ENCODE measurements around the gene CRB1.
A peak's percentile ranks its signal among the peaks of the same experiment; 100 is the strongest.

CRB1 gene

GRCh38 chr1:197235355-197235754 is 32.7 kb upstream of the CRB1 start:
- DNase-seq (ENCODE audit: insufficient read length, low spot score) = no peak
- FAIRE-seq = no peak
- no peak for TF ChIP-seq CTCF (IDR thresholded peaks at IDR 0.05; ENCODE audit: insufficient read depth, missing control alignments)

- TF ChIP-seq CTCF (IDR thresholded peaks at IDR 0.05; ENCODE audit: insufficient read depth, missing control alignments) = no peak
- FAIRE-seq (peak; percentile 70), DNase-seq (ENCODE audit: insufficient read length, low spot score) (no peak)
These were observed 20.6 kb upstream of the CRB1 start for GRCh38 chr1:197247465-197247864.

GRCh38 chr1:197249324-197249723 is 18.7 kb upstream of the CRB1 start:
- FAIRE-seq (peak; percentile 29), DNase-seq (ENCODE audit: insufficient read length, low spot score) (no peak)
- no peak for TF ChIP-seq CTCF (IDR thresholded peaks at IDR 0.05; ENCODE audit: insufficient read depth, missing control alignments)

GRCh38 chr1:197250616-197251015 is 17.4 kb upstream of the CRB1 start:
- FAIRE-seq = peak; percentile 56
- DNase-seq (ENCODE audit: insufficient read length, low spot score) = no peak
- TF ChIP-seq CTCF (IDR thresholded peaks at IDR 0.05; ENCODE audit: insufficient read depth, missing control alignments) = no peak

GRCh38 chr1:197252973-197253372 is 15.1 kb upstream of the CRB1 start:
- DNase-seq (ENCODE audit: insufficient read length, low spot score) (no peak), FAIRE-seq (no peak)
- no peak for TF ChIP-seq CTCF (IDR thresholded peaks at IDR 0.05; ENCODE audit: insufficient read depth, missing control alignments)

- no peak for TF ChIP-seq CTCF (IDR thresholded peaks at IDR 0.05; ENCODE audit: insufficient read depth, missing control alignments)
- FAIRE-seq (no peak), DNase-seq (ENCODE audit: insufficient read length, low spot score) (no peak)
These were observed 13.2 kb upstream of the CRB1 start for GRCh38 chr1:197254866-197255265.

- DNase-seq (ENCODE audit: insufficient read length, low spot score) (no peak), FAIRE-seq (peak; percentile 77)
- no peak for TF ChIP-seq CTCF (IDR thresholded peaks at IDR 0.05; ENCODE audit: insufficient read depth, missing control alignments)
These were observed 3.0 kb upstream of the CRB1 start for GRCh38 chr1:197264936-197265567.

Data from D721Med (cell line).